Tibial artery (tissue), 4 donors: ENCODE measurements around the gene GRIN3B.

ENCODE experiments used
- DNase-seq, 2 donors: peaks; one replicate each; pipeline ENCODE4 v3.0.0-alpha.2; 2019
- H3K27ac ChIP-seq, 2 donors: fragments of 200-600 bp; sonication (generic) in 1 of 2; 1 replicate in 1 of 2; 2 replicates in 1 of 2; pipeline ENCODE4 v1.5.1; 2018 to 2019; ENCODE audit warnings: mild to moderate bottlenecking in 1 of 2
- H3K27me3 ChIP-seq, 2 donors: fragments of 200-600 bp; sonication (generic) in 1 of 2; one replicate each; pipeline versions ENCODE4 v1.5.1 to v1.6.0; 2016 to 2019
- H3K36me3 ChIP-seq, 3 donors: fragments of 200-600 bp; sonication (generic) in 2 of 3; one replicate each; pipeline ENCODE4 v1.5.1; 2016 to 2019; ENCODE audit warnings: mild to moderate bottlenecking in 2 of 3
- H3K4me1 ChIP-seq, 4 donors: fragments of 200-600 bp; sonication (generic) in 2 of 4; 1 replicate in 3 of 4; 2 replicates in 1 of 4; pipeline ENCODE4 v1.5.1; 2016 to 2019
- H3K4me3 ChIP-seq, 2 donors: fragments of 200-600 bp; sonication (generic) in 1 of 2; 1 replicate in 1 of 2; 2 replicates in 1 of 2; pipeline ENCODE4 v1.5.1; 2018 to 2019; ENCODE audit warnings: mild to moderate bottlenecking in 2 of 2
- H3K9me3 ChIP-seq, 3 donors: fragments of 200-600 bp; sonication (generic) in 1 of 3; one replicate each; pipeline ENCODE4 v1.5.1; 2016 to 2019
- CTCF ChIP-seq, 2 experiments: fragments of 200-600 bp in 1 of 2; fragments of 450-650 bp in 1 of 2; IDR thresholded peaks; one replicate each; pipeline ENCODE4 v1.5.1; 2017 to 2019; ENCODE audit warnings: antibody characterized with exemption in 2 of 2, mild to moderate bottlenecking in 1 of 2, moderate library complexity in 1 of 2
- intact Hi-C: fragments of 100-400 bp; cut with DNase I; formaldehyde crosslinking; loops from one replicate; pipeline ENCODE4 v1.15.0; 2023; ENCODE audit warnings: low total_unique reads

The GRIN3B gene

DNA sequence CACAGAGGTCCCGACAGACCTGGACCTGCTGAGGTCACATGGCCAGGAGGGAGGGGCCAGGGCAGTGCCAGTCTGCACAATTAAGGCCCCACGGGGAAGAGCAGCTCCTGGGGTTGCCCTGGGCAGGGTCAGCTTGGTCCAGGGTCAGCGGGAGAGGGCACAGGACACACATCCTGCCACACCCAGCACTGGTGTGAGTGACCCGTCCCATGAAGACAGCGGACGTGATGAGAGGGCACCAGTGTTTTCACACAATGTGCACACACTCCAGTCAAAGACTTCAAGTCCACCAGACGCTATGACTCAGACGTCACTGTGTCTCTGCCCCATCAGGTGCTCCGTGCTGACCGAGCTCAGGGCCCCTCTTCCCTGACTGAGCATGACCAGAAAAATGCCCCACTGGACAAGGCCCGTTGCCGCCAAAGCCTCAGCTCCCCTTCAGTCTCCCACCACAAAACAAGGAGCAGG lies 16.5 kb downstream of the GRIN3B start:
- Histone ChIP-seq H3K27me3 (no peaks in the 10 kb centered on the region), H3K9me3 (no peaks in the 10 kb centered on the region), H3K27ac (peak overlapping the region in 1 of 2 donors; percentile 4), H3K36me3 (peaks cover 15 to 42% (median 35%) of the 10 kb centered on the region in 3 donors), H3K4me3 (no peak overlapping the region), H3K4me1 (peaks cover 12 to 57% (median 50%) of the 10 kb centered on the region in 4 donors)
- intact Hi-C loops = loop anchor here (10.0 kb wide), 1 partner anchor 158 kb away; the partner anchor contains the start of gene SBNO2
- no peak for TF ChIP-seq CTCF (IDR thresholded peaks at IDR 0.05)
- no peak for DNase-seq

DNA sequence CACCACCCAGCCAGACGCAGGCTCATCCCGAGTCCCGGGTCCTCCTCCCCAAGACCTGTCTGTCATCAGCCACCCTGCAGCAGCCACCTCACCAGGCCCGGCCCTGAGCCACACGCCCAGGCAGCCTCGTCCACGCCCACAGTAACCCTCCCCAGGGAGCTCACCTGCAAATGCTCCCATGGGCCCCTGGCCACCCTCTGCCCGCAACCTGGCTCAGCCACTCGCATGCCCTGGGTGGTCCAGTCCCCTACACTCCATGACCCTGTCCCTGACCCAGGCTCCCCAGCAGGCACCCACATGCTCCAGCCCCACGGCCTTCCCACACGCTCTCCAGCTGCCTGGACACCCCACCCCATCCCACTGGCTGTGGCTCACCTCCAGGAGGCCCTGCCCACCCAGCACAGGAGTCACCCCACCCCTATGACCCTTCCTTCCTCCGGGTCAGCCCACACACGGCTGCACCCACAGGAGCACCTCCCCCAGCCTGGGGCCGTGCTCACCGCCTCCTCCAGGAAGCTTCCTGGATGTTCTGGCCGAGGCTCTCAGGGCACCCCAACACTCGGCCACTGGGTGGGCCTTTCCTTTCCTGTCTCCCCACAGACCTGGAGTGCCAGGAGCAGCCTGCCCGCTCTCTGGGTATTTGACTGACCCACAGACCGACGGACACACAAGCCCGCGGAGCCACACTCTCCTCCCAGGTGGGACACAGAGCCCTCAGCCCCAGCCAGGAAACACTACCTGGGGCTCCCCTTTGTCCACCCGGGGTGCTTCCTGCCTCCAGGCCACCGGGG lies 17.1 kb downstream of the GRIN3B start:
- peaks cover 9 to 36% (median 29%) of the 10 kb centered on the region in 3 donors for H3K36me3 ChIP-seq
- no peak overlapping the region for H3K4me3 ChIP-seq
- H3K27me3 ChIP-seq = no peaks in the 10 kb centered on the region
- no peak for TF ChIP-seq CTCF (IDR thresholded peaks at IDR 0.05)
- no peaks in the 10 kb centered on the region for H3K9me3 ChIP-seq
- DNase-seq = no peak
- H3K27ac ChIP-seq = peak overlapping the region in 1 of 2 donors; percentile 4
- peaks cover 12 to 63% (median 56%) of the 10 kb centered on the region in 4 donors for H3K4me1 ChIP-seq
- intact Hi-C loops = loop anchor here (10.0 kb wide), 1 partner anchor 157 kb away; the partner anchor contains the start of gene SBNO2

GRCh38 chr19:1017906-1018305 lies 17.7 kb downstream of the GRIN3B start:
- no peak for TF ChIP-seq CTCF (IDR thresholded peaks at IDR 0.05)
- Histone ChIP-seq H3K36me3 (peaks cover 3 to 30% (median 23%) of the 10 kb centered on the region in 3 donors), H3K27me3 (no peaks in the 10 kb centered on the region), H3K27ac (no peak overlapping the region), H3K4me1 (peaks cover 12 to 67% (median 62%) of the 10 kb centered on the region in 4 donors), H3K4me3 (no peak overlapping the region), H3K9me3 (no peaks in the 10 kb centered on the region)
- no peak for DNase-seq
- intact Hi-C loops = loop anchor here (10.0 kb wide), 1 partner anchor 157 kb away; the partner anchor contains the start of gene SBNO2

DNA sequence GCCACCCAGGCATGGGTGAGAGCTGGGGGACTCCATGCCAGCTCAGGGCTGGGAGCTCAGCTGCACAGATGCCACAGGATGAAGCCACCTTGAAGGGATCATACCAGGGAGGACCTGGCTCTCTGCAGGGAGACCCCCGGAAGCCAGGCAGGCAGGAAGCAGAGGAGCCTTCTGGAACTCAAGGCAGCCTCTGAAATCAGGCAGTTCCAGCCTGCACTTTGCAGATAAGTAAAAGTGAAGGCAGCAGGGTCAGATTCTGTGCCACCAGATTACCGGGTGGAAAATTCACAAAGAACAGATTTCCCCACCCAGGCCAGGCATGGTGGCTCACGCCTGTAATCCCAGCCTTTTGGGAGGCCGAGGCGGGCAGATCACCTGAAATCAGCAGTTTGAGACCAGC lies 18.2 kb downstream of the GRIN3B start:
- intact Hi-C loops = loop anchor here (10.0 kb wide), 1 partner anchor 156 kb away; the partner anchor contains the start of gene SBNO2
- Histone ChIP-seq H3K4me1 (peaks cover 12 to 72% (median 64%) of the 10 kb centered on the region in 4 donors), H3K9me3 (no peaks in the 10 kb centered on the region), H3K27me3 (no peaks in the 10 kb centered on the region), H3K36me3 (peaks cover 0 to 25% (median 18%) of the 10 kb centered on the region in 3 donors), H3K4me3 (no peak overlapping the region), H3K27ac (no peak overlapping the region)
- TF ChIP-seq CTCF (IDR thresholded peaks at IDR 0.05) = no peak
- no peak for DNase-seq

DNA sequence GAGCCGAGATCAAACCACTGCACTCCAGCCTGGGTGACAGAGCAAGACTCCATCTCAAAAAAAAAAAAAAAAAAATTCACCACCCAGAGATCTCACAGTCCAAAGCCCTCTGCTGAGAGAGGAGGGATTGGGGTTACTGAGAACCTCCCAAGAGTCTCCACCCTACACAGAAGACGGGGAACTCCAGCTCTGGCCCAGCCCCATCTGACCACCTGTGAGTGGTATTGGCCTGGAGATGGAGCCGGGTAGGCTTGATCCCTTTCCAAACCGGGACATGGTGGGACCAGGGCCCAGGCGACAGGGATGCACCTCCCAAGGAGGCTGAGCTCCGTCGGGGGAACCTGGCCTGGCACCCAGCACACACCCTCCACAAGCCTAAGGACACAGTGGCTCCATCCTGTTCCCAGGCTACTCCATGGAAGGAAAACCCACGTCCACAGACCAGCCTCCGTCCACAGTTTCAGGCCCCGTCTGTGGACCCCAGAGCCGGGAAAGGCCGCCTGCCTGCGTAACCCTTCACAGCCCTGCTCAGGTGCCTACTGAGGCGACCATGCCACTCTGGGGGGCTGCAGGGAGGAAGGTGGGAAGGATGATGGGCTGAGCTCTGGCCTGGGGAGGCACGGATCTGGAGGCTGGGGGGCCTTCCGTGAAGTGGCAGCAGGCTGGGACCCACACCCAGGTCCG lies 18.9 kb downstream of the GRIN3B start:
- peak overlapping the region; percentile 91 to 96 for H3K4me3 ChIP-seq
- H3K9me3 ChIP-seq = no peaks in the 10 kb centered on the region
- peaks cover 12 to 78% (median 64%) of the 10 kb centered on the region in 4 donors for H3K4me1 ChIP-seq
- DNase-seq = no peak
- peak overlapping the region in 1 of 2 donors; percentile 91 for H3K27ac ChIP-seq
- TF ChIP-seq CTCF (IDR thresholded peaks at IDR 0.05) = no peak
- intact Hi-C loops = loop anchor here (10.0 kb wide), 1 partner anchor 156 kb away; the partner anchor contains the start of gene SBNO2
- no peaks in the 10 kb centered on the region for H3K27me3 ChIP-seq
- H3K36me3 ChIP-seq = peaks cover 0 to 18% (median 11%) of the 10 kb centered on the region in 3 donors
